CD14-positive monocyte (primary cell): ENCODE data around the gene MID1IP1. TPM values are rescaled to one million over a fixed set of nuclear protein-coding genes. Genes with fewer than 3 reads are reported as not detected.

Experiments
- DNase-seq, 3 donors: peaks; one replicate each; pipeline ENCODE4 v3.0.0-alpha.2; 2011 to 2022
- H2AFZ ChIP-seq: 2 replicates; pipeline ENCODE4 v1.6.0; 2012; ENCODE audit warnings: mild to moderate bottlenecking, low read depth, low read length, inconsistent platforms; ENCODE audit not compliant: insufficient read depth, poor library complexity, severe bottlenecking
- H3K27ac ChIP-seq, 2 donors: 1 replicate in 1 of 2; 2 replicates in 1 of 2; pipeline ENCODE4 v1.5.1; 2012 to 2013; ENCODE audit warnings: low read length in 2 of 2, control low read depth in 1 of 2, inconsistent platforms in 1 of 2, low read depth in 1 of 2, mild to moderate bottlenecking in 1 of 2
- H3K27me3 ChIP-seq, 2 donors: one replicate each; pipeline versions ENCODE4 v1.6.0 to v1.6.1; 2011 to 2013; ENCODE audit warnings: low read length in 2 of 2; ENCODE audit not compliant: control insufficient read depth in 2 of 2, insufficient read depth in 2 of 2
- H3K36me3 ChIP-seq, 2 donors: replicated peaks in 1 of 2; 1 replicate in 1 of 2; 2 replicates in 1 of 2; pipeline versions ENCODE4 v1.5.1 to v1.6.1; 2012 to 2013; ENCODE audit warnings: low read length in 2 of 2, control low read depth in 1 of 2, inconsistent platforms in 1 of 2, mild to moderate bottlenecking in 1 of 2; ENCODE audit not compliant: insufficient read depth in 2 of 2, control insufficient read depth in 1 of 2
- H3K4me1 ChIP-seq, 2 donors: 1 replicate in 1 of 2; 2 replicates in 1 of 2; pipeline versions ENCODE4 v1.5.1 to v1.6.1; 2012 to 2013; ENCODE audit warnings: low read length in 2 of 2, control low read depth in 1 of 2, inconsistent platforms in 1 of 2, mild to moderate bottlenecking in 1 of 2, moderate library complexity in 1 of 2; ENCODE audit not compliant: insufficient read depth in 2 of 2, control insufficient read depth in 1 of 2
- H3K4me2 ChIP-seq: replicated peaks from 2 replicates; pipeline ENCODE3; 2012; ENCODE audit warnings: low read length, moderate library complexity, mild to moderate bottlenecking; ENCODE audit not compliant: poor library complexity, severe bottlenecking; ENCODE audit errors: extremely low read depth
- H3K4me3 ChIP-seq, 3 experiments: fragments of 200-600 bp in 1 of 3; sonication (generic) in 1 of 3; replicated peaks in 1 of 3; 1 replicate in 2 of 3; 2 replicates in 1 of 3; pipeline ENCODE4 v1.5.1; 2011 to 2013; ENCODE audit warnings: low read length in 3 of 3, mild to moderate bottlenecking in 3 of 3, control low read depth in 2 of 3, low read depth in 2 of 3, inconsistent platforms in 1 of 3, moderate library complexity in 1 of 3
- H3K79me2 ChIP-seq: 2 replicates; pipeline ENCODE4 v1.6.0; 2012; ENCODE audit warnings: mild to moderate bottlenecking, control low read depth, inconsistent platforms, low read length, moderate library complexity; ENCODE audit not compliant: insufficient read depth
- H3K9ac ChIP-seq: 2 replicates; pipeline ENCODE4 v1.6.0; 2017; ENCODE audit warnings: low read length, mild to moderate bottlenecking; ENCODE audit not compliant: insufficient read depth, poor library complexity, severe bottlenecking
- H3K9me3 ChIP-seq, 2 donors: replicated peaks in 1 of 2; 1 replicate in 1 of 2; 2 replicates in 1 of 2; pipeline versions ENCODE4 v1.5.1 to v1.6.1; 2012 to 2013; ENCODE audit warnings: low read length in 2 of 2, control low read depth in 1 of 2; ENCODE audit not compliant: control insufficient read depth in 1 of 2, insufficient read depth in 1 of 2
- H4K20me1 ChIP-seq: 2 replicates; pipeline ENCODE4 v1.6.0; 2012; ENCODE audit warnings: mild to moderate bottlenecking, low read length, control low read depth, moderate library complexity; ENCODE audit not compliant: insufficient read depth
- H3K27ac Mint-ChIP-seq, 7 donors: one replicate each; pipeline ENCODE4 v1.8.0; 2020; ENCODE audit warnings: mild to moderate bottlenecking in 7 of 7, mixed read lengths in 7 of 7, moderate library complexity in 6 of 7, inconsistent platforms in 2 of 7
- H3K27me3 Mint-ChIP-seq, 3 donors: one replicate each; pipeline ENCODE4 v1.8.0; 2021 to 2022; ENCODE audit warnings: low read depth in 3 of 3, mild to moderate bottlenecking in 3 of 3, mixed read lengths in 3 of 3, moderate library complexity in 3 of 3, inconsistent platforms in 1 of 3
- H3K36me3 Mint-ChIP-seq, 2 donors: one replicate each; pipeline ENCODE4 v1.8.0; 2020; ENCODE audit warnings: mixed read lengths in 2 of 2, inconsistent platforms in 1 of 2, mild to moderate bottlenecking in 1 of 2
- H3K4me1 Mint-ChIP-seq: one replicate; pipeline ENCODE4 v1.8.0; 2020; ENCODE audit warnings: mild to moderate bottlenecking, mixed read lengths
- H3K4me3 Mint-ChIP-seq, 2 donors: one replicate each; pipeline ENCODE4 v1.8.0; 2020; ENCODE audit warnings: mild to moderate bottlenecking in 2 of 2, mixed read lengths in 2 of 2, moderate library complexity in 1 of 2
- H3K9me3 Mint-ChIP-seq, 7 donors: one replicate each; pipeline ENCODE4 v1.8.0; 2020 to 2022; ENCODE audit warnings: mixed read lengths in 7 of 7, mild to moderate bottlenecking in 6 of 7, moderate library complexity in 6 of 7, inconsistent platforms in 2 of 7
- CTCF ChIP-seq: fragments of 200-600 bp; IDR thresholded peaks from one replicate; pipeline ENCODE4 v1.8.0; 2022; ENCODE audit warnings: antibody characterized with exemption, mild to moderate bottlenecking
- WGBS: methylation state at CpG from one replicate; pipeline ENCODE4 v1.1.5; 2013; ENCODE audit warnings: missing lambda C conversion rate; ENCODE audit not compliant: insufficient coverage; 5-methylcytosine and 5-hydroxymethylcytosine counted together
- intact Hi-C, 2 donors: fragments of 100-400 bp; cut with micrococcal nuclease; formaldehyde crosslinking; loops; one replicate each; pipeline versions ENCODE4 v1.15.0 to v1.15.1; 2023
- polyA plus RNA-seq, 3 donors: library from polyadenylated mRNA; depleted of rRNA in 1 of 3; unstranded in 2 of 3; stranded (reverse) in 1 of 3; fragments of 300-500 nt in 2 of 3; fragments of >200 nt in 1 of 3; fragmentation: Illumina TruSeq in 2 of 3; gene quantifications; 1 replicate in 2 of 3; 2 replicates in 1 of 3; pipeline ENCODE4 v1.2.3, GENCODE V29; 2012 to 2021

MID1IP1 gene
- polyA plus RNA-seq, 3 donors = 48.4 to 138 (median 55.5) TPM

- H3K27ac Mint-ChIP-seq = no peak overlapping the region
- no peaks in the 10 kb centered on the region for H3K9me3 Mint-ChIP-seq
- no peaks in the 10 kb centered on the region for H3K4me1 ChIP-seq
- intact Hi-C loops = no loop called here
- no peaks in the 10 kb centered on the region for H3K36me3 Mint-ChIP-seq
- H3K4me3 ChIP-seq = no peak overlapping the region
- no peaks in the 10 kb centered on the region for H3K27me3 Mint-ChIP-seq
- H4K20me1 ChIP-seq = no peaks in the 10 kb centered on the region
- no CpG with 5 or more reads among the region's 3 CpGs for WGBS
- TF ChIP-seq CTCF = no peak
- peaks cover 0 to 2% of the 10 kb centered on the region in 2 donors for H3K27me3 ChIP-seq
- no peak for DNase-seq
- H3K79me2 ChIP-seq = no peaks in the 10 kb centered on the region
- H3K4me3 Mint-ChIP-seq = no peak overlapping the region
- no peak overlapping the region for H3K27ac ChIP-seq
- no peak overlapping the region for H2AFZ ChIP-seq
- no peak overlapping the region for H3K9ac ChIP-seq
- no peaks in the 10 kb centered on the region for H3K36me3 ChIP-seq
- H3K4me1 Mint-ChIP-seq = no peaks in the 10 kb centered on the region
- no peaks in the 10 kb centered on the region for H3K9me3 ChIP-seq
- H3K4me2 ChIP-seq = no peak overlapping the region
Observed at GRCh38 chrX:38839277-38839676, 38.0 kb downstream of the MID1IP1 start.

GRCh38 chrX:38839944-38840343 is 38.7 kb downstream of the MID1IP1 start:
- Histone ChIP-seq H3K4me2 (no peak overlapping the region), H4K20me1 (no peaks in the 10 kb centered on the region), H3K79me2 (no peaks in the 10 kb centered on the region), H3K27me3 (peaks cover 0 to 2% of the 10 kb centered on the region in 2 donors), H3K9me3 (no peaks in the 10 kb centered on the region), H3K27ac (no peak overlapping the region), H3K4me3 (no peak overlapping the region), H3K36me3 (no peaks in the 10 kb centered on the region), H3K4me1 (no peaks in the 10 kb centered on the region), H3K9ac (no peak overlapping the region), H2AFZ (no peak overlapping the region)
- intact Hi-C loops = no loop called here
- DNase-seq = no peak
- H3K27me3 Mint-ChIP-seq = no peaks in the 10 kb centered on the region
- TF ChIP-seq CTCF = no peak
- H3K9me3 Mint-ChIP-seq = no peaks in the 10 kb centered on the region
- H3K36me3 Mint-ChIP-seq = no peaks in the 10 kb centered on the region
- no peak overlapping the region for H3K27ac Mint-ChIP-seq
- WGBS = no CpG with 5 or more reads among the region's 1 CpG
- H3K4me1 Mint-ChIP-seq = no peaks in the 10 kb centered on the region
- H3K4me3 Mint-ChIP-seq = no peak overlapping the region
